Activated CD4-positive, alpha-beta T cell treated with anti-CD3 and anti-CD28 coated beads for 24 hours (primary cell): Measurements from ENCODE around the gene CXCL14.
A peak's percentile ranks its signal among the peaks of the same experiment; 100 is the strongest.

ENCODE experiments used
- DNase-seq, 2 donors: peaks; one replicate each; pipeline ENCODE4 v3.0.0-alpha.2; 2020; ENCODE audit warnings: low read depth in 2 of 2

The CXCL14 gene

DNA sequence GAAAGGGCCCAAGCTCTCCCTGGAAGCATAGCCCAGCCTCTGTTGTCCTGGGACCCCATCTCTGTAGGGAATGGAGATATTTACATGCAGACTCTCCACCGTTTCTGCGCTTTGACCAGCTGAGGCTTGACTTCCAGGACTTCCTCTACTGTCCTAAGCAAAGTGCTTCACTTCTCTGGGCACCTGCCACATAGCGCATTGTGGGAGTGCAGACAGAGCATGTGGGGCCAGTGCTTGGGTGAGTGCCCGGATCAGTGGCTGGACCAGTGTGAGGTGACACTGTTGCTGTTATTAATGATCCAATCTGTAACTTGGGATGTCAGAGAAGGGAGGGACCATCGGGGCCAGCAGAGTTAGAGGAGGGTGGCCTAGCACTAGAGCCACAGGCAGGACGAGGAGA, 10.5 kb downstream of the CXCL14 start:
- no peak for DNase-seq

DNA sequence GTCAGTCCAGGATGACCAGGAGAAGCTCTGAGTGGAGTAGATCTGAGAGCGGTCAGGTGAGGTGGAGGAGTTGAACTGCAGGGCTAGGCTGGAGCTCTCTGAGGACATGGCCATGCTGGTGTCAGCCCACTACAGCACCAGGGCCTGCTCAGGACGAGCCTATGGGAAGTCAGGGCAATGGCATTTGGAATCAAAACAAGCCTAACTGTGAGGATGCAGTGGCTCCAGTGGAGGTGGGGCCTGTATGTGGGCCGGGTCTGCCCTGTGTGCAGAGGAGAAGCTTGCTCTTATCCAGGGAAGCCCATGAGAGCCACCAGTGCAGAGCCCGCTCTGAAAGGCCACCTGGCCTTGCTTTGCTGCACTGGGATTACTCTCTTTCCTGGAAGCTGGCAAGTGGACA, 11.1 kb downstream of the CXCL14 start:
- no peak for DNase-seq

DNA sequence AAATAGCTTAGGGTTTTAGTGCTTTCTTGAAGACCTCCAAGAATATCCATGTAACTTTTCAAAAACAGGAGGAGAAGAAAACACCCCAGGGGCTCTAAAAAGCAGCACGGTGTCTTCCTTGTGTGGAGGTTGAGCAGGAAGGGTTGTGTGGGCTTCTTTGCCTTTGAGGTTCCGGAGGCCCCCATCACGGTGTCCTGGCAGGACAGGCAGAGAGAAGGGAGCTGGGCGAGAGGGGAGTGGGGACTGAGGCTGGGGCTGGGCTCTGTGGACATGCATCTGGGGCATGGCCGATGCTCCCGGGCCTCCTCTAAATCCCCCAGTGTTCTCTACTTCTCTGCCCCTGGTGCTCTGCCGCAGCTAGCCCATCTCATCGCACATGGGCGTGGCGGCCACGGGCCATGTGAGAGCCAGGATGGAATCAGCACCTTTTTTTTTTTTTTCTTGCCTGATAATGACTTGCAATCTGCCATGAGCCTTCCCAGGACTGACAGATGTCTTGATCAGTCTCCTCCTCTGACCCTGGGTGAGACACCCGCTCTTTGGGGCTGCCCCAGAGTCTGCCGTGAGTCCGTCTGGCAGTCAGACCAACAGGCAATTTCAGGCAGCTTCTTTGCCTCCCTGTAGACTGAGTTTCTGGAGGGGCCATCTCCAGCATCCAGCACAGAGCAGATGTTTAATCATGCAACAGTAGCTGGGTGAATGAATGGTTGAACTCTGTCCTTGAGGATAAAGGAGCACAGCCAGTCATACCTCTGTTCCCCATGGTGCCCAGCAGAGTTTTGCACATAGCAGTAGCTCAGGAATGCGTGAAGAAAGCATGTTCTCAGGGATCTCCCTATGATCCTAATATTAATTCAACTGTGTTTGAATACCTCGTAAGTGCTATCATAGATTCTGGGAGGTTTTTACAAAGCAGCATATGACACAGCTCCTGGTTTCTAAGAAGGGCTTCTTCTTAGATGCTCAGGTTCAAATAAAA, 12.1 kb downstream of the CXCL14 start:
- DNase-seq: no peak

DNA sequence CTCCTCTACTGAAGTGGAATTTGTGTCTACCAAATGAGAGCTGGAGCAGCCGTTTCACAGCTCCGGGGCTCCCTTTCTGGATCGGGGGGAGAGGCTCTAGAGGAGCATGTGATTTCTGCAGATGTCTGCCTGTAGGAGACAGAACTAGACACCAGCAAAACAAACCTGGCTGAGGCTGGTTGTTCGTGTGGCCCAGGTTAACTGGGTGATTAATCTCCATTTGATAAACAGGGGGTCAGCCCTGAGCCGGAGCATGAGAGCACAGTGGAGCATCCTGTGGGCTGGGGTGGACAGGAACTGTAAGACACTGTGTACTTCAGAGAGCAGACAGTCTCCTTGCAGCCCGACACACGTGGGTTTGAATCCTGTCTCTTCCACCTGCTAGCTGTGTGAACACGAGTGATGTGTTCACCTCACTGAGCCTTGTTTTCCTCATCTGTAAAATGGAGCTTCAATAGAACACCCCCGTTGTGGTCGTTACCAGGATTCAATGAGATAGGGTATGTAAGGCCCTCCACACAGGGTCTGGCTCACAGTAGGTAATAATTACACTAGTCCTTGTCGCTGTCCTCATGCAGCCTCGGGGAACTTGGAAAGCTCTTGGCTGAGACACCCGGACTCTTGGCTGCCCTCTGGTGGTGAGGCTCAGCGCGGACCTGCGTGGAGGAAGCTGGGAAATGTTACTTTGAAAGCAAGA, 12.9 kb downstream of the CXCL14 start:
- DNase-seq: peak; percentile 57 to 75

DNA sequence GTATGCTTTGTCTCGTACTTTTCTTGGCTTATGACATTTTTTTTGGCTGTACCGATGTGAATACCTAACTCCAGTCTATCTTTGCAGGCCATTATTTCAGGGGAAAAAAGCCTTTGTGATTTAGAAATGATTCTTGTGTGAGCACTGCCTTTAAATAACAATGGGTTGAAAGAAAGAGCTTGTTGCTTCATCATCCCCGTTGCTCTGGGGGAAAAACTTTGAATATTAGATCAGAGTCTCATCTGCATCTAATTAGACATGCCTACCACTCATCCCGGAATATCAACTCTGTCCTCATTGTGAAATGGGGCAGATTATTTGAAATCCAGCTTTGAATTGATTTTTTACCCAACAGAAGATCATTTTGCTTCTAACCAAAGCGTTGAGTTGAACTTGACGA, 13.5 kb downstream of the CXCL14 start:
- no peak for DNase-seq

DNA sequence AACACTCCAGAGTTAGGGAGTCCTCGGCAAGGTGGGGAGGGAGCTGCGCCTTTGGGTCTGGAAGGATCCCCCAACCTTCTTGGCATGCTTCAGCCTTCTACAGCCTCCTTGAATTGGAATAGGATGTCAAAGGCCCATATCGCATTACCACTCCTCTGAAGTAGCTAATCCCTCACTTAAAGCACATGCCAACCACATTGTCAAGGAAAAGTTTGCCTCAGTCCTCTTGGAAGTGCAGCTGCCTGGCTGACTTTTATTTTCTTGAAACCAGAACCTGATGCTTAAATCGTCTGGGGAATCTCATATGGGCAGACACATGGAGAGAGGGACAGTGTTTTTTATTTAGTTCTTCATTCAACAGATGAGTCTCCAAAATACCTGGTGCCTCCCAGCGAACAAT, 14.5 kb downstream of the CXCL14 start:
- no peak for DNase-seq

DNA sequence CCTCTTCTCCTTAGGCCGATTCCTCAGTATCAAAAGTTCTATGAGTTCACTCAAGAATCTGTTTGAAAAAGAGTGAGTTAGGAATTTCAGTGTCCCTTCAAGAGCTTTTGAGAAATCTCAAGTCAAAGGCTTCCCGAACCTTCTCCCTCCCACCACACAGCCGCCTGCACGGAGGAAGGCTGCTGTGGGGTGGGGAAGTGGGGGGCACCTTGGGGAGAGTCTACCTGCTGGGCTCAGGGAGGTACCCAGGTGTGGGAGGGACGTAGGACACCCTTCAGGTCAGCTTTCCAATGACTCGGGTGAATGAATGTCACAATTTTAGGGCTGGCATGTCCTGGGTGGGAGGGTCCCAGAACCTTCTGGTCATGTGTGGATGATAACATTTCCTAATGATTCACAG, 17.5 kb downstream of the CXCL14 start:
- no peak for DNase-seq

DNA sequence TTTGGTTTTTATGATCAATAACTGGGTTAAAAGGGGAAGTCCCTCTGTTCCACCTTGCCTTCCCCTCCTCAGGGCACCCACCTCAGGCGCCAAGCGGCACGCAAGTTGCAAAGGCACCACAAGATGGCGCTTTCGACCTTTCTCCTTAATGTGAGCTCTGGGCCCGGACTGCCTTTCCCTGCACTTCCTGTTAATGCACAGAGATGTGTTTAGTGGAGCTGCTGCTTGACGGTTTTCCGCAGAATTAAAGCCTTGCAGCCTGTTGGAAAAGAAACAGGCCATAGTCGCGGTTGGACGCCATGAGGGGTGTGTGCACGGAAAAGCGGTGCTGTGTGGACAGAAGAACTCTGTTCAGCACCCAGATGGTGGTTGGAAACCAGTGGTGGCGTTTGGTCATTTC, 17.9 kb downstream of the CXCL14 start:
- peak; percentile 48 to 72 for DNase-seq

DNA sequence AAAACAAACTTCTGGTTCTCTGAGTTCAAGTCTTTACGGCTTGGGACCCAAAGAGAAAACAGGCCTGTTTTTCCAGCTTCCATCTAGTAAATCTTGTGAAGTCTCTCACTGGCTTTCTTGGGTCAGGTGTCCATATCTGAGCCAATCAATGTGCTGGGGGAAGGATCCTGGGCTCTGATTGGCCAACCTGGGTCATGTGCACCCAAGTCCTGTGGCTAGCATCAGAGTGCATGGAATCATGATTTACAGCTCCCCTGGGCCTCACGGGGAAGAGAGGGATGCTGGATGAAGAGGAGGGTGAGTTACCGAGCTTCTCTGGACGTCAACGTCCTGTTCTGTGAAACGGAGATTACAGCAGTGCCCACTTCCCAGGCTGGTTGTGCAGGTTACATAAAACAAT, 19.4 kb downstream of the CXCL14 start:
- DNase-seq: no peak

DNA sequence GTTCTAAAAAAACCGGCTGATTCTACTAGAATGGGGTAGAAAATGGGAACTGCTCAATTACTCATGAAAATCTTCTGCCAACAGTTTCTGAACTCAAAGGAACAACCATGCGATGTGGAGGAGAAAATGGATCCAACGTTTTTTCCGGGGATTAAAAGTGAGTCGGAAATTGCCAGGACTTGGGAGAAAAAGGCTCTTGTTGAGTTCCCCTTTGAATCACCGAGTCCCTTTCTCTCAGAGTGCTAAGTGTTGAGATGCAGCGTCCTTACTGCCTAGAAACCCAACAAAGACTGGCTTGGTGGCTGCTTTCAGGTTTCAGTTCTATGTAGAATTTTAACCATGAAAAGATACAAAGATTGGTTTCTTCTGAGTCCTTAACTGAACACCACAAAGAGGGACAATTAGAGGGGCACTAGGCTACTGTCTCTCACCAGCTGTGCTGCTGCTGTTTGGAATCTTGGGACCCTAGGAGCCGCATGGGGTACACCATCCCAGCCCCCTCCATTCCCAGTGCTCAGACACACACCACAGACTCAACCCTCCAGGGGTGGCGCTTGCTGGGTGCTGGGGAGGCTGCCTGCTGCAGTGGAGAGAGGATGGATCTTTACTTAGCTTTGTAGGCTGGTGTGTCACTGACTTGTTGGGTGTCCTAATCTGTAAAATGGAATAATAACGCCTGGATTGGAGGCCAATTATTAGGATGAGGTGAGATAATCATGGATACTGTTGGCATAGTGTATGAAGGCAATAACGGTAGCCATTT, 21.5 kb downstream of the CXCL14 start:
- DNase-seq: no peak

DNA sequence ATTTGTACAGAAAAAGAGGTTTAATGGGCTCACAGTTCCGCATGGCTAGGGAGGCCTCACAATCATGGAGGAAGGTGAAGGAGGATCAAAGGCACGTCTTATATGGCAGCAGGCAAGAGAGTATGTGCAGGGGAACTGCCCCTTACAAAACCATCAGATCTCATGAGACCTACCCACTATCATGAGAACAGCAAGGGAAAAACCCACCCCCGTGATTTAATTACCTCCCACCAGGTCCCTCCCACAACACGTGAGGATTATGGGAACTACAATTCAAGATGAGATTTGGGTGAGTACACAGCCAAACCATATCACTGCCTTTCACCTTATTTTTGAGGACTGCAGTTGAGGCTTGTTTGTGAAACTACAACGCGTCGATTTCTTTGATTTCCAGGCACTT, 22.2 kb downstream of the CXCL14 start:
- DNase-seq: no peak

DNA sequence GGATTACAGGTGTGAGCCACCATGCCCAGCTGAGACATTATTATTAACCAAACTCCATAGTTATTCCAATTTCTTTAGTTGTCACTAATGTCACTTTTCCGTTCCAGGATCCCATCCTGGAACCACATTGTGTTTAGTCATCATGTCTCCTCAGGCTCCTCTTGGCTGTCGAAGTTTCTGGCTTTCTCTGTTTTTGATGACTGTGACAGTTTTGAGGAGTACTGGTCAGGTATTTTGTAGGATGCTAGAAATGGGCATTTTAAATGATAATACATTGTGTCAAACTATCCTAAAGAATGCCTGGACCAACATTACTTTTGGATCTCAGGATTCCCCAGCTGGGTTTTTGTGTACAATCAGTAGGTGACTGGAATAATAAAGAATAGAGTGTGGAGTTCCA, 23.3 kb downstream of the CXCL14 start:
- no peak for DNase-seq

DNA sequence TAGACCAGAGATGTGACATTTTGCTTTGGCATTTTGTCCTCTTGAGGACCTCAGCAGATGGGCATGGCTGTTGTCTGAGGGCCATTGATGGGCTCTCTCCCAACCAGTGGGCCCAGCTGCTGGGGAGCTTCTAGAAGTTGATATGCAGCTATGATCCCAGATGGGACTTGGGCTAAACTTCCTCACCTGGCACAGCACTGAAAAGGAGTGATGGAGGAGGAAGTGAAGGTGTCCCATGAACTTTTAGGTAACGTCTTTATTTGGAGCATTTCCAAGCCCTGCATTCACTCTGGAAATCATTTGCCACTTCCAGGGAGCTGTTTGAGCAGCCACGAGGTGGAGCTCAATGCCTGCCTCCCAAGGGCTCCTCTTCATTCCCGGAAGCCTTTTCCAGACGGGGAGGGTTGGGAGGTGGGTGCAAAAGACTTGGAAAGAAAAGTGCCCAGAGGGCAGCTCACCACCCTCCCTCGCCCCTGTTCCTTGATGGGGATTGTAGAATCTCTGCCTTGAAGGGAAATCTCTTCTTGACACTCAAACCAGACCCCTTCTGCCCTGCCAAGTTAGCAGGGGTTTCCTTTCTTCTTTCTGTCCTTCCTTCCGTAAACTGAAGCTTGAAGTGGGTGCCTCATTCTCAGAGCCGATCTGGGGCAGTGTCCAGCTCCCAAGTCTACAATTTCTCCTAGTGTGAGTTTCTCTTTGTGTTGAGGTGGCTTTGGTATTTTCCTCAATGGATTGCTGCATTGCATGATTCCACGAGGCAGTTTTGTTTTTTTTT, 24.9 kb downstream of the CXCL14 start:
- no peak for DNase-seq

DNA sequence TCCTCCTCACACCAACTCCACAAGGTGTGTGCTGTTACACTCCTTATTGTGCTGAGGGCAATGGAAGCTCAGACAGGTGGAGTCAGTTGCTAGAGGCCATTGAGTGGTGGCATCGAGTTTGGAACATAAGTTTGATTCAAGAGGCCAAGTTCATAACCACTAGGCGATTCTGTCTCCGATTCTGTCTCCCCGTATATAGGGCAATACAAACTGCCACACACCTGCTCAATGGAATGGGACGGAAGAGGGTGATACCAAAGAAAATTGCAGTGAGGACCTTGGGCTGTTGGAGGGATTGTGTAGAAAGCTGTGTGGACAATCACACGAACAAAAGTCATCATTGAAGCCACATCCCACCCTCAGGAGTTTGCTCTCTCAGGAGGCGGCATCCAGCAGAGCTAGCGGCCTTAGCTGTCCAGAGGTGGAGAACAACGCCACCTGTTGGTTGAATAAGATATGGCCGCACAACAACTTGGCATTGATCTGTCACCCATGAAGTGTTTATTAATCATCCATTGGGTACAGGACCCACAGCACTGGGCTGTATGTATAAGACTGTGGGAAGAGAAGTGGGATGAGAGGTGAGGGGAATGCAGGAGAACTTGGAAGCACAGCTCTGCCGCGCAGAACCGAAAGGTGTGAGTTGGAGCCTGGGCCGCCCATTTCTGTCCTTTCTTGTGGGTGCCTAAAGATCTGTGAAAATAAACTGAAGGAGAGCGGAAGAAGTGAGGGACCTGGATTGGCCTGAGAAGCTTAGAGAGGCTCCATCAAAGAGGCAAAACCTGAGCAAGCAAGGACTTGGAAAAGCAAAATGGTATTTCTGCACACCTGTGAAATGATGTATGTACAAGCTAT, 27.0 kb downstream of the CXCL14 start:
- DNase-seq: peak; percentile 33 to 47

DNA sequence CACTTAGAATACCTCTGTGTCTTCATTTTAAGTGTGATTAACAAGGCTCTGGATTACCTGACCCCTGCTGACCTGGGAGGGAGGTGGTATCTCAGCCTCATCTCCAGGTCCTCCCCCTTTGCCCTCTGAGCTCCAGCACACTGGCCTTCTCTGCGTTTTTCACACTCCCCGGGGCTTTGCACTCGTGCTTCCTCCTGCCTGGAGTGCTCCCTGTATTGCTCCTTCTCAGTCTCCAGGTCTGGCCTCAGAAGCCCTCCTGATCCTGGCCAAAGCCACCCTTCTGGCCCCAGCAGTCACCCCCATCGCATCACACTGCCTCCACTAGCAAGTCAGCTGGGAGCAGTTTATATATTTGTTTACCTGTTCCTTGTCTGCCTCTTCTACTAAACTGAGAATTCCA, 29.4 kb downstream of the CXCL14 start:
- DNase-seq: no peak

DNA sequence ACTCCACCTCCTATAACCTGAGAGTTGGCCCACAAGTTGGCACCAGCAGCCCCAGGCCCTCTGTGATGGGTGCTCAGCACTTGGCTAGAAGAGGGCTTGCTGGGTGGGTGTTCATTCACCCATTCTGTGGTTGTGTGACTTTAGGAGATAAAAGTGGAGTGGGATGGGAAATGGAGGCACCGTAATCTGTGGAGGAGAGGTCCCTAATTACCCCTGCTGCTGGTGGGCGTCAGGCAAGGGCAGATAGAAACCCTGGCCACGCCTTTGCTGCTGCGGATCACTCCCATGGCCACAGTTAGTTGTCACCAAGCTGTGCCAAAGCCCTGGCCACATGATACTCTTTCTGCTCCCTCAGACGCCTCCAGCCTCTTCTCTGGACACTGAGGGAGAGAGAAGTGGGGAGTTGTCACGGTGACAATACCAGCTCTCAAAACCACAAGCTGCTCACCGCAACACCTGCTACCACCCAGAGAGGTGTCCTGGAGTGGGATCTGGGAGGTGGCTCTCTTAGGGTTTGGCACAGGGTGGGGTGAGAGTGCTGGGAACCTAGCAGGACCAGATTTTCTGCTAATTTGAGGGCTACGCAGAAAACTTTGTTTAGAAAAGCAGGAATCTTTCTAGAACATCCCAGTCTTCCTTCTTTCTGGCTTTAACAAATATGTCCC, 31.1 kb downstream of the CXCL14 start:
- DNase-seq: no peak

DNA sequence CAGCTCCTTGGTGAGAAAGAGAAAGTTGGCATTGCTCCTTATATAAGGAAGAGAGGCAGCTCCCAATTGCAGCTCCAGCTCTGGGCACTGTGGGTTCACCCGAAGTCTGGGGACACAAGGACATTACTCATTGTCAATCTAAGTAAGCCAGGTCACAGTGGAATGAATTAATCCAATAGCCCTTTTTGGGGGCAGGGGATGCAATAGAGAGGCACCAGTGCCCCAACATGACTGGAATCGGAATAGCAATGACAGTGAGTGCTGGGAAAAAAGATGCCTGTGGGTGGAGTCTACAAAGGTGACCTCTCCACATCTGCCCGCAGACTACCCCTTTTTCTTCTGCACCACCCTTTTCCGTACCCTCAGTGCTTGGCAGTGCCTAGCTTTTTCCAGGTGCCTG, 31.9 kb downstream of the CXCL14 start:
- DNase-seq: no peak

DNA sequence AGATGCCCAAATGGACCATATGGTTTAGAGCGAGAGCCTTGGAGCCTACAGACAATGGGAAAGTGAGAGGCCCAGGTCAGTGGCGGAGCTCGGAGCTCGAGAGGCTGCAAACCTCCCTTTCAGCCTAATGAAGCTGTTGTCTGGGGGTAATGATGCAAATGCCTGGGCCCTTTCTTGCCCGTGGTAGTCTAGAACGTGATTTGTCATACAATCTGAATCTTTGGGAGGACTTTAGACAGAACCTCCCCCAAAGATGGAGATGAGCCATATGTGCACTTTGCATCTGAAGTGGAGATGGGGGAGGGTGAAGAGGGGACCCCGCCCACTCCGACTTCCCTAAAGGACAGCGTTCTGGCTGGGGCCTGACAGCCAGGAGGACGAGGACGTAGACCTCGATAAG, 32.7 kb downstream of the CXCL14 start:
- DNase-seq: no peak

DNA sequence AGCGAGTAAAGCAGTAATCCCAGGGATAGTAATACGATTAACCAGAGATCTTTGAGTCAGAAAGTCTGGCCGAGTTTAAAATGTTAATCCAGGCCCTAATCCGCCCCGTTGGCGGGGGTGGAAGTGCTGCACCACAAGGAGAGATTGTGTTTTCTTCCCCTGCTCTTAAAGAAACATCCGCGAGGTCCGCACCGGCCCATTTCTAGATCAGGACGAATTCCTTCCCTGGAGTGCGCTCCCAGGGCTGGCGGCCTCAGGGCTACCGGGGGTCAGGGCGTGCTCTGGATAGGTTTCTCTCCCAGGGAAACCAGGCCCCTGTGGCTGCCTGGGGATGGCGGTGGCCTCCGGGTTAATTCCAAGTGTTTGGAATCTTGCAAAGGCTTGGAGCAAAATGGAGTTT, 33.7 kb downstream of the CXCL14 start:
- no peak for DNase-seq
